HepG2 (cell line): ENCODE data around the gene CDKN2C. TPM values are rescaled to one million over a fixed set of nuclear protein-coding genes. Genes with fewer than 3 reads are reported as not detected.
A peak's percentile ranks its signal among the peaks of the same experiment; 100 is the strongest.

Source experiments
- FLYWCH1 ChIP-seq: sonication (generic); formaldehyde crosslinking; IDR thresholded peaks from 2 replicates; pipeline ENCODE4 v1.8.1; 2023; ENCODE audit warnings: mild to moderate bottlenecking, missing genetic modification reagents
- MED8 ChIP-seq: sonication (generic); formaldehyde crosslinking; IDR thresholded peaks from 2 replicates; pipeline ENCODE4 v1.8.1; 2023; ENCODE audit warnings: mild to moderate bottlenecking, missing genetic modification reagents; ENCODE audit not compliant: insufficient replicate concordance
- PHF8 ChIP-seq: sonication (generic); formaldehyde crosslinking; IDR thresholded peaks from 2 replicates; pipeline ENCODE4 v1.5.0; 2020; ENCODE audit warnings: missing genetic modification reagents
- RFXAP ChIP-seq: sonication (generic); formaldehyde crosslinking; IDR thresholded peaks from 2 replicates; pipeline ENCODE4 v1.4.0; 2020; ENCODE audit warnings: missing genetic modification reagents, borderline replicate concordance
- SP5 ChIP-seq: IDR thresholded peaks from 2 replicates; pipeline ENCODE4 v1.6.1; 2016; ENCODE audit warnings: low read depth, borderline replicate concordance
- ZC3H4 ChIP-seq: sonication (generic); formaldehyde crosslinking; IDR thresholded peaks from 2 replicates; pipeline ENCODE4 v1.4.0; 2020; ENCODE audit warnings: missing genetic modification reagents, borderline replicate concordance
- ZNF619 ChIP-seq: sonication (generic); formaldehyde crosslinking; IDR thresholded peaks from 2 replicates; pipeline ENCODE4 v1.4.0; 2020; ENCODE audit warnings: mild to moderate bottlenecking, missing genetic modification reagents
- ZNF629 ChIP-seq: sonication (generic); formaldehyde crosslinking; conservative IDR thresholded peaks from 2 replicates; pipeline ENCODE4 v1.5.0; 2020; ENCODE audit warnings: missing genetic modification reagents
- polyA plus RNA-seq, 8 experiments: library from polyadenylated mRNA; depleted of rRNA in 3 of 8; stranded (reverse) in 7 of 8; unstranded in 1 of 8; fragments of >200 nt; fragmentation: Illumina TruSeq in 4 of 8; extraction: Trizol in 4 of 8; gene quantifications; 2 replicates each; pipeline versions ENCODE4 v1.2.1 to v1.2.3, GENCODE V29; 2011 to 2016; ENCODE audit warnings: low read depth in 4 of 8, missing spikeins in 1 of 8, mixed read lengths in 1 of 8; ENCODE audit not compliant: insufficient read depth in 1 of 8
- total RNA-seq, 5 experiments: library from RNA; depleted of rRNA; stranded (reverse); fragments of >200 nt; fragmentation: Illumina TruSeq; extraction: Trizol; gene quantifications; 2 replicates each; pipeline ENCODE4 v1.2.3, GENCODE V29; 2016; ENCODE audit warnings: low read depth in 1 of 5
- TF ChIP-seq, protein P1 (sequence below): sonication (generic); formaldehyde crosslinking; IDR thresholded peaks from 2 replicates; pipeline ENCODE4 v1.8.1; 2023; ENCODE audit warnings: mild to moderate bottlenecking, moderate library complexity, missing genetic modification reagents
- TF ChIP-seq, protein P2 (sequence below): IDR thresholded peaks from 2 replicates; pipeline ENCODE4 v1.6.1; 2016; ENCODE audit warnings: mild to moderate bottlenecking, missing biosample characterization, missing genetic modification reagents
- TF ChIP-seq, protein P3 (sequence below): sonication (generic); formaldehyde crosslinking; conservative IDR thresholded peaks from 2 replicates; pipeline ENCODE4 v1.4.0; 2020; ENCODE audit warnings: mild to moderate bottlenecking, missing genetic modification reagents, moderate library complexity
- TF ChIP-seq, protein P4 (sequence below): sonication (generic); formaldehyde crosslinking; IDR thresholded peaks from 2 replicates; pipeline ENCODE4 v1.5.0; 2020; ENCODE audit warnings: mild to moderate bottlenecking, missing genetic modification reagents, borderline replicate concordance
- TF ChIP-seq, protein P5 (sequence below): sonication (generic); formaldehyde crosslinking; IDR thresholded peaks from 2 replicates; pipeline ENCODE4 v1.4.0; 2020; ENCODE audit warnings: mild to moderate bottlenecking, missing genetic modification reagents

The CDKN2C gene
- total and polyA plus RNA-seq, 2 of the 13 experiments (the other 11 are each of a cell fraction or from before 2014, with no cell fraction given) = 7.8 to 13.7 TPM

DNA sequence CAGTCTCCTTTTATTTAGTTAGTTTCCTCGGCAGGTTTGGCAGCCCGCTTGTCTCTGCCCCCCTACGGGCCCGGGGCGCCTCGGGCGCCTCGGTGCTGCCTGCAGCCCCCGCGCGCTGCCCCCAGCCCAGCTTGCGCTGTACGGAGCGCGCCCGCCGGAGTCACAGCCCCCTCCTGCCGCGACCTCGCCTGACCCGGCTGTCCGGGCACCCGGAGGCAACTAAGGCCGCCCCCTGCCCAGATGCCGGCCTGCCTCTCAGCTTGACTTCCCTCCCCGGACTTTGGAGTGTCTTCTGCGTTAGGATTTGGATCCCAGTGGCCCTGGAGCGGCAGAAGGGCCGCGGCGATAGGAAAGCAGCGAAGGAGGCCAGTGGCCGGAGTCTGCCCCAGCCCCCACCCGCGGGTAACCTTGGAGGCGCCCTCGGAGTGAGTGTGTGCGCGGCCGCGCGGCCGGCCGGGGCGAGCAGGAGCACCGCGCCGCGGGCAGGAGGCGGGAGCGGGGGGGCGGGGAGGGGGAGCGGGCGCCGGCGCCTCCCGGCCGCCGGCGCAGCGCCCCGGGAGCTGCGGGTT is 7.6 kb downstream of the CDKN2C start (continued):
- TF ChIP-seq, protein P1, sequence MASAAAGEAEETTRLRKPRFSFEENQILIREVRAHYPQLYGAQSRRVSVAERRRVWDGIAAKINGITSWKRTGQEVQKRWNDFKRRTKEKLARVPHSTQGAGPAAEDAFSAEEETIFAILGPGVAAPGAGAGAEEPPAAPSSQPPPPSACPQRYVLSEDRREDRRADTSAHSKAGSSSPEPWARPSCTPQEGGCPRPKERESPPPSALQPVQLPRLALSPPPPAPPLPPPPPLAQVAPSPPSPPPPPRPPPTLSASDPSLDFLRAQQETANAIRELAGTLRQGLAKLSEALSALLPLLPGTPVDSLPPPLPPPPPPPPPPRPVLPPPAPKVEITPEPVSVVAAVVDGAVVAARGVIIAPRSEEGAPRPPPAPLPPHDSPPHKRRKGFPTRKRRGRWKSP = peak; percentile 45; the same call in 1 of the 2 replicates
- TF ChIP-seq, protein P2, sequence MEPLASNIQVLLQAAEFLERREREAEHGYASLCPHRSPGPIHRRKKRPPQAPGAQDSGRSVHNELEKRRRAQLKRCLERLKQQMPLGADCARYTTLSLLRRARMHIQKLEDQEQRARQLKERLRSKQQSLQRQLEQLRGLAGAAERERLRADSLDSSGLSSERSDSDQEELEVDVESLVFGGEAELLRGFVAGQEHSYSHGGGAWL (CRISPR knock-in tag) = 0 out of 2 replicates have a peak, but pooled peaks have one; percentile 19
- TF ChIP-seq FLYWCH1 (CRISPR knock-in tag) = 0 out of 2 replicates have a peak, but pooled peaks have one; percentile 59
- TF ChIP-seq, protein P3, sequence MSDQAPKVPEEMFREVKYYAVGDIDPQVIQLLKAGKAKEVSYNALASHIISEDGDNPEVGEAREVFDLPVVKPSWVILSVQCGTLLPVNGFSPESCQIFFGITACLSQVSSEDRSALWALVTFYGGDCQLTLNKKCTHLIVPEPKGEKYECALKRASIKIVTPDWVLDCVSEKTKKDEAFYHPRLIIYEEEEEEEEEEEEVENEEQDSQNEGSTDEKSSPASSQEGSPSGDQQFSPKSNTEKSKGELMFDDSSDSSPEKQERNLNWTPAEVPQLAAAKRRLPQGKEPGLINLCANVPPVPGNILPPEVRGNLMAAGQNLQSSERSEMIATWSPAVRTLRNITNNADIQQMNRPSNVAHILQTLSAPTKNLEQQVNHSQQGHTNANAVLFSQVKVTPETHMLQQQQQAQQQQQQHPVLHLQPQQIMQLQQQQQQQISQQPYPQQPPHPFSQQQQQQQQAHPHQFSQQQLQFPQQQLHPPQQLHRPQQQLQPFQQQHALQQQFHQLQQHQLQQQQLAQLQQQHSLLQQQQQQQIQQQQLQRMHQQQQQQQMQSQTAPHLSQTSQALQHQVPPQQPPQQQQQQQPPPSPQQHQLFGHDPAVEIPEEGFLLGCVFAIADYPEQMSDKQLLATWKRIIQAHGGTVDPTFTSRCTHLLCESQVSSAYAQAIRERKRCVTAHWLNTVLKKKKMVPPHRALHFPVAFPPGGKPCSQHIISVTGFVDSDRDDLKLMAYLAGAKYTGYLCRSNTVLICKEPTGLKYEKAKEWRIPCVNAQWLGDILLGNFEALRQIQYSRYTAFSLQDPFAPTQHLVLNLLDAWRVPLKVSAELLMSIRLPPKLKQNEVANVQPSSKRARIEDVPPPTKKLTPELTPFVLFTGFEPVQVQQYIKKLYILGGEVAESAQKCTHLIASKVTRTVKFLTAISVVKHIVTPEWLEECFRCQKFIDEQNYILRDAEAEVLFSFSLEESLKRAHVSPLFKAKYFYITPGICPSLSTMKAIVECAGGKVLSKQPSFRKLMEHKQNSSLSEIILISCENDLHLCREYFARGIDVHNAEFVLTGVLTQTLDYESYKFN (CRISPR knock-in tag) = peak; percentile 21; the same call in 1 of the 2 replicates
- no peak for TF ChIP-seq ZNF619 (CRISPR knock-in tag)
- peak; percentile 89 for TF ChIP-seq PHF8 (CRISPR knock-in tag)
- TF ChIP-seq, protein P4, sequence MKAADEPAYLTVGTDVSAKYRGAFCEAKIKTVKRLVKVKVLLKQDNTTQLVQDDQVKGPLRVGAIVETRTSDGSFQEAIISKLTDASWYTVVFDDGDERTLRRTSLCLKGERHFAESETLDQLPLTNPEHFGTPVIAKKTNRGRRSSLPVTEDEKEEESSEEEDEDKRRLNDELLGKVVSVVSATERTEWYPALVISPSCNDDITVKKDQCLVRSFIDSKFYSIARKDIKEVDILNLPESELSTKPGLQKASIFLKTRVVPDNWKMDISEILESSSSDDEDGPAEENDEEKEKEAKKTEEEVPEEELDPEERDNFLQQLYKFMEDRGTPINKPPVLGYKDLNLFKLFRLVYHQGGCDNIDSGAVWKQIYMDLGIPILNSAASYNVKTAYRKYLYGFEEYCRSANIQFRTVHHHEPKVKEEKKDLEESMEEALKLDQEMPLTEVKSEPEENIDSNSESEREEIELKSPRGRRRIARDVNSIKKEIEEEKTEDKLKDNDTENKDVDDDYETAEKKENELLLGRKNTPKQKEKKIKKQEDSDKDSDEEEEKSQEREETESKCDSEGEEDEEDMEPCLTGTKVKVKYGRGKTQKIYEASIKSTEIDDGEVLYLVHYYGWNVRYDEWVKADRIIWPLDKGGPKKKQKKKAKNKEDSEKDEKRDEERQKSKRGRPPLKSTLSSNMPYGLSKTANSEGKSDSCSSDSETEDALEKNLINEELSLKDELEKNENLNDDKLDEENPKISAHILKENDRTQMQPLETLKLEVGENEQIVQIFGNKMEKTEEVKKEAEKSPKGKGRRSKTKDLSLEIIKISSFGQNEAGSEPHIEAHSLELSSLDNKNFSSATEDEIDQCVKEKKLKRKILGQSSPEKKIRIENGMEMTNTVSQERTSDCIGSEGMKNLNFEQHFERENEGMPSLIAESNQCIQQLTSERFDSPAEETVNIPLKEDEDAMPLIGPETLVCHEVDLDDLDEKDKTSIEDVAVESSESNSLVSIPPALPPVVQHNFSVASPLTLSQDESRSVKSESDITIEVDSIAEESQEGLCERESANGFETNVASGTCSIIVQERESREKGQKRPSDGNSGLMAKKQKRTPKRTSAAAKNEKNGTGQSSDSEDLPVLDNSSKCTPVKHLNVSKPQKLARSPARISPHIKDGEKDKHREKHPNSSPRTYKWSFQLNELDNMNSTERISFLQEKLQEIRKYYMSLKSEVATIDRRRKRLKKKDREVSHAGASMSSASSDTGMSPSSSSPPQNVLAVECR (CRISPR knock-in tag) = peak; percentile 64
- peak; percentile 66 for TF ChIP-seq MED8
- peak; percentile 20; the same call in 1 of the 2 replicates for TF ChIP-seq ZNF629 (CRISPR knock-in tag)
- TF ChIP-seq, protein P5, sequence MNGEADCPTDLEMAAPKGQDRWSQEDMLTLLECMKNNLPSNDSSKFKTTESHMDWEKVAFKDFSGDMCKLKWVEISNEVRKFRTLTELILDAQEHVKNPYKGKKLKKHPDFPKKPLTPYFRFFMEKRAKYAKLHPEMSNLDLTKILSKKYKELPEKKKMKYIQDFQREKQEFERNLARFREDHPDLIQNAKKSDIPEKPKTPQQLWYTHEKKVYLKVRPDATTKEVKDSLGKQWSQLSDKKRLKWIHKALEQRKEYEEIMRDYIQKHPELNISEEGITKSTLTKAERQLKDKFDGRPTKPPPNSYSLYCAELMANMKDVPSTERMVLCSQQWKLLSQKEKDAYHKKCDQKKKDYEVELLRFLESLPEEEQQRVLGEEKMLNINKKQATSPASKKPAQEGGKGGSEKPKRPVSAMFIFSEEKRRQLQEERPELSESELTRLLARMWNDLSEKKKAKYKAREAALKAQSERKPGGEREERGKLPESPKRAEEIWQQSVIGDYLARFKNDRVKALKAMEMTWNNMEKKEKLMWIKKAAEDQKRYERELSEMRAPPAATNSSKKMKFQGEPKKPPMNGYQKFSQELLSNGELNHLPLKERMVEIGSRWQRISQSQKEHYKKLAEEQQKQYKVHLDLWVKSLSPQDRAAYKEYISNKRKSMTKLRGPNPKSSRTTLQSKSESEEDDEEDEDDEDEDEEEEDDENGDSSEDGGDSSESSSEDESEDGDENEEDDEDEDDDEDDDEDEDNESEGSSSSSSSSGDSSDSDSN (CRISPR knock-in tag) = peak; percentile 85; the same call in 1 of the 2 replicates
- TF ChIP-seq RFXAP = 0 out of 2 replicates have a peak, but pooled peaks have one; percentile 29
- no peak for TF ChIP-seq ZC3H4 (CRISPR knock-in tag)
- TF ChIP-seq SP5 = no peak
